SK-N-MC (cell line): ENCODE data around the gene EFCAB6.

Experiments used
- DNase-seq: peaks from one replicate; pipeline ENCODE4 v3.0.0-alpha.2; 2011; ENCODE audit warnings: low read depth, low spot score
- H3K27ac ChIP-seq: fragments of 200-600 bp; sonication (generic); 2 replicates; pipeline ENCODE4 v1.5.1; 2016; ENCODE audit warnings: mixed run types
- H3K36me3 ChIP-seq: fragments of 200-600 bp; sonication (generic); 2 replicates; pipeline ENCODE4 v1.6.1; 2017; ENCODE audit warnings: antibody characterized with exemption, low read length, mixed read lengths; ENCODE audit not compliant: insufficient read depth
- H3K4me3 ChIP-seq: fragments of 200-600 bp; sonication (generic); 2 replicates; pipeline ENCODE4 v1.5.1; 2016
- H3K9ac ChIP-seq: fragments of 200-600 bp; sonication (generic); 2 replicates; pipeline ENCODE4 v1.8.0; 2017; ENCODE audit warnings: mixed run types, mixed read lengths; ENCODE audit not compliant: insufficient read length
- H3K9me3 ChIP-seq: fragments of 200-600 bp; sonication (generic); 2 replicates; pipeline ENCODE4 v1.6.1; 2017; ENCODE audit warnings: low read depth, mild to moderate bottlenecking, antibody characterized with exemption, low read length, moderate library complexity, mixed read lengths
- EZH2 ChIP-seq: fragments of 200-600 bp; sonication (generic); IDR thresholded peaks from one replicate; pipeline ENCODE4 v1.6.1; 2017; ENCODE audit warnings: antibody characterized with exemption
- FOXP2 ChIP-seq: optimal IDR thresholded peaks from 2 replicates; pipeline ENCODE3; 2011; ENCODE audit warnings: mild to moderate bottlenecking, moderate library complexity; ENCODE audit not compliant: insufficient read depth; ENCODE audit errors: extremely low read length, control extremely low read depth
- POLR2AphosphoS5 ChIP-seq: IDR thresholded peaks from 2 replicates; pipeline ENCODE4 v1.6.1; 2012; ENCODE audit warnings: mild to moderate bottlenecking, low read depth, low read length, borderline replicate concordance

Gene EFCAB6

DNA sequence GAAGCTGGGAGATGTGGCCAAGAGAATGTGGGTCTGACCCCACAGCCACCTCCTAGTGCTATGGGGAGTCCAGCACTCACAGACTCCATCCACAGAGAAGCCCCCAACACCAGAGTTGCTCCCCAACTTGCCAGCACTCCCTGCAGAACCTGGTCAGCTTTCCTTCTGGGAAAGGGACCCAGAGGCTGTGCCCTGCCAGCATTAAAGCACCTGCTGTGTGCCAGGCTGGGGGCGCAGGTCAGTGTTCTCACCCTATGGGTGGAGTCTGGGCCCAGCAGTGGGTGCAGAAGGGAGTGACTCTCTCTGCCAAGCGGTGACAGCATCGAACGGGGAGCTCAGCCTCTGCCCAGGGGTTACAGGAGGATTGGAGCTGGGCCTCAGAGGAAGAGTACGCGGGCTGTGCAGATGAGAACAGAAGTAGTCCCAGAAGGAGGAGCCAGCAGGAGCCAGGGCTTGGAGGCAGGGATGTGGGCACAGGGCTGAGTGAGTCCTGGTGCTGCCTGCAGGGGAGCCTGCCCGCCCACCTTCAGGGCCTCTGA, 285.9 kb downstream of the EFCAB6 start:
- no peak for DNase-seq
- Histone ChIP-seq H3K4me3 (no peak overlapping the region), H3K9me3 (no peaks in the 10 kb centered on the region), H3K36me3 (no peaks in the 10 kb centered on the region), H3K9ac (no peak overlapping the region), H3K27ac (no peak overlapping the region)
- no peak for TF ChIP-seq FOXP2
- no peak for TF ChIP-seq EZH2

DNA sequence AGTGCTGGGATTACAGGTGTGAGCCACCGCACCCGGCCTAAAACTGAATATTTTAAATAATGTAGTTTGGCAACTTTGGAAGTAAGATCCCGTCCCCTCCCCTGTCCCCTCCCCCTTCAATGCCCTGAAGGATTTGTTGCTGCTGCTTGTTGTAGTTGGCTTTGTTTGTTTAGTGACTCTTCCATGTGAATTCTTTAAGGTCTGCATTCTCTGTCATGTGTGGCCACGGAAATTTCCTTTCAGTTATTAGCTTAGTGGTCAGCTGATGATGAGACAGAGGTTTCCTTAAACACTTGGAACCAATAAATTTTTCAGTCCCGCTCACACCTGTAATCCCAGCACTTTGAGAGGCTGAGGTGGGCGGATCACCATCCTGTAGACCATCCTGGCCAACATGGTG, 290.4 kb downstream of the EFCAB6 start:
- Histone ChIP-seq H3K27ac (no peak overlapping the region), H3K9me3 (no peaks in the 10 kb centered on the region), H3K9ac (no peak overlapping the region), H3K4me3 (no peak overlapping the region), H3K36me3 (no peaks in the 10 kb centered on the region)
- TF ChIP-seq EZH2 = no peak
- TF ChIP-seq FOXP2 = no peak
- no peak for TF ChIP-seq POLR2AphosphoS5
- no peak for DNase-seq

- Histone ChIP-seq H3K9ac (no peak overlapping the region), H3K36me3 (no peaks in the 10 kb centered on the region), H3K4me3 (no peak overlapping the region), H3K27ac (no peak overlapping the region), H3K9me3 (no peaks in the 10 kb centered on the region)
- TF ChIP-seq POLR2AphosphoS5 = no peak
- no peak for TF ChIP-seq FOXP2
- no peak for TF ChIP-seq EZH2
- no peak for DNase-seq
These were observed 291.5 kb downstream of the EFCAB6 start for GRCh38 chr22:43520632-43521039.

DNA sequence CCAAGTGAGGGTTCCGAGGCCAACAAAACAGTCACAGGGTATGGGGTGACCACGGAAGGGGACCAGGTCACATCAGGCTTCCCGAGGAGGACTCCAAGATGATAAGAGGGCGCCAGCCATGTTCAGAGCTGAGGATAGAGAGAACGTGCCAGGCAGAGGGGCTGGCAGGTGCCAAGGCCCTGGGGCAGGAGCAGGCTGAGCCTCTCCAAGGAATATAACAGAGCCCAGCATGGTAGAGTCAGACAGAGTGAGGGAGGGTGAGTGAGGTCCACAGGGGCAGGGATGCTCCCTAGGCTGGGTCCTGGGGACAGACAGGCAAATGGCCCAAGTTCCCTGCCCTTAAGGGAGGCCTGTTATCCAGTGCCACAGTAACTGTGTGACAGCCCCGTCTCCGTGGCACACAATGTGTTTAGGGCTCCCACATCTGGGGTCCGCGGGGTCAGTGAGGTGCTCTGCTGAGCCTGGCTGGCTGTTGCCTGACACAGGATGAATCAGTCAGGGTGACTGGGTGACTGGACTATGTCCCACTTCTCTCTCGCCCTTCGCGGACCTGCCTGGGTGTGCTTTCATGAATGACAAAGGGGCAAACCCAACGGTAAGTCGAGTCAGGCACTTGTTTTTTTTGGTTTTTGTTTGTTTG, 295.0 kb downstream of the EFCAB6 start:
- no peak overlapping the region for H3K4me3 ChIP-seq
- no peak for TF ChIP-seq POLR2AphosphoS5
- no peaks in the 10 kb centered on the region for H3K9me3 ChIP-seq
- H3K9ac ChIP-seq = no peak overlapping the region
- no peaks in the 10 kb centered on the region for H3K36me3 ChIP-seq
- DNase-seq = no peak
- H3K27ac ChIP-seq = no peak overlapping the region

- TF ChIP-seq POLR2AphosphoS5 = no peak
- TF ChIP-seq FOXP2 = no peak
- no peak for TF ChIP-seq EZH2
- DNase-seq = no peak
- H3K27ac ChIP-seq = no peak overlapping the region
These were observed 295.7 kb downstream of the EFCAB6 start for GRCh38 chr22:43516386-43516785.

DNA sequence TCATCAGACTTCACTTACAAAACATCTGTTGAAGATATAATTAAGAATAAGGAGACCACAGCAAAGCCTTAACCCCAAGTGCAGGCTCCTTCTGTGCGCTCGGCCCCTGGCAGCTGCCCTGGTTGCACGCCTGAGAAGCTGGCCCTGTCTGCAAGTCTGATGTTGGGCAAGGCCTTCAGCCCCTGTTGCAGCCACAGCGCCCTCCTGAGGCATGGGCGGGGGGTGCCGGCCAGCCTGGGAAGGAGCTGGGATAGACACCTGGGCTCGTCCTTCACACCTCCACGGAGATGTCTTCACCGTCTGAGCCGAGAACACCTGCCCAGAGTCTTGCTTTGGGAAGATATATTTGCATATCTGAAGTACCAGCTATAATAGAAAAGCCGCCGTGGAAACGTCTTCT, 296.2 kb downstream of the EFCAB6 start:
- no peak for DNase-seq
- TF ChIP-seq FOXP2 (no peak), POLR2AphosphoS5 (no peak), EZH2 (no peak)
- H3K27ac ChIP-seq = no peak overlapping the region
- no peak overlapping the region for H3K9ac ChIP-seq
- no peak overlapping the region for H3K4me3 ChIP-seq
- H3K36me3 ChIP-seq = no peaks in the 10 kb centered on the region
- H3K9me3 ChIP-seq = no peaks in the 10 kb centered on the region

More at GRCh38 chr22:43516386-43516785, 295.7 kb downstream of the EFCAB6 start:
- Histone ChIP-seq H3K4me3 (no peak overlapping the region), H3K9ac (no peak overlapping the region), H3K36me3 (no peaks in the 10 kb centered on the region), H3K9me3 (no peaks in the 10 kb centered on the region)

DNA sequence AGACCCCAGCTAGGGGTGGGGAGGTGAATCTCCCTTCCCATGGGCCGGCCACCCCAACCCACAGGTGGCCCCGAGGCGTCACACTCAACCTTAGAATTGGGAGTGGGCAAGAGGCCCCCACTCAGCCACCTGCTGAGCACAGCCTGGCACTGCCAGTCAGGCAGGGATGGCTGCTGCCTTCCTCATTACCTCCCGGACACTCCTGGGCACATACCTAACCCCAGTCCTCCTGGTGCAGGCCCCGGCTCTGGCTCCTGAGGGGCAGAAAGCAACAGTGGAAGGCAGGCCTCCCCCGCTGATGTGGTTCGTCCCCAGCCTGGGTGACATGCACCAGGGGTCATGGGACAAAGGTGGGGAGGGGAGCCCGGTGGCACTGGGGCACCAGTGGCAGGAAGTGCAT, 296.7 kb downstream of the EFCAB6 start:
- Histone ChIP-seq H3K9ac (no peak overlapping the region), H3K36me3 (no peaks in the 10 kb centered on the region), H3K9me3 (no peaks in the 10 kb centered on the region), H3K4me3 (no peak overlapping the region), H3K27ac (no peak overlapping the region)
- TF ChIP-seq POLR2AphosphoS5 (no peak), EZH2 (no peak), FOXP2 (no peak)
- DNase-seq = no peak

GRCh38 chr22:43514476-43515157, 297.5 kb downstream of the EFCAB6 start:
- H3K9me3 ChIP-seq = no peaks in the 10 kb centered on the region
- no peak overlapping the region for H3K27ac ChIP-seq
- no peaks in the 10 kb centered on the region for H3K36me3 ChIP-seq
- TF ChIP-seq FOXP2 = no peak
- TF ChIP-seq EZH2 = no peak
- no peak for TF ChIP-seq POLR2AphosphoS5
- no peak for DNase-seq
- no peak overlapping the region for H3K9ac ChIP-seq
- H3K4me3 ChIP-seq = no peak overlapping the region

GRCh38 chr22:43512279-43512678, 299.8 kb downstream of the EFCAB6 start:
- Histone ChIP-seq H3K27ac (no peak overlapping the region), H3K4me3 (no peak overlapping the region), H3K36me3 (no peaks in the 10 kb centered on the region), H3K9me3 (no peaks in the 10 kb centered on the region), H3K9ac (no peak overlapping the region)
- DNase-seq = no peak
- TF ChIP-seq POLR2AphosphoS5 (no peak), EZH2 (no peak), FOXP2 (no peak)
